ENCODE measurements around the gene HDAC8.
"Not testable (repeated sequence)": the region's sequence is repeated elsewhere in the genome, so short reads cannot be mapped to it uniquely, and the experiment has no call there.

Gene HDAC8

DNA sequence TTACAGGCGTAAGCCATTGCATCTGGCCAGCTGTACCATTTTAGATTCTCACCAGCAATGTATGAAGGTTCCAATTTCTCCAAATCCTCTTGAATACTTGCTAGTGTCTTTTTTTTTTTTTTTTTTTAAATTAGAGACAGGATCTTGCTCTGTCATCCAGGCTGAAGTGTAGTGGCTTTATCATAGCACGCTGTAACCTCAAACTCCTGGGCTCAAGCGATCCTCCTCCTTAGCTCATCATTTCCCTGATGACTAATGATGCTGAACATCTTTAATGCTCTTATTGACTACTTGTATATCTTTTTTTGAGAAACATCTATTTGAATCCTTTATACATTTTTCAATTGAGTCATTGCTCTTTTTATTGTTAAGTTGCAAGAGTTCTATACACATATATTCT, 40.3 kb downstream of the HDAC8 start:
- DNase-seq (ENCODE audit: low read depth), result no peak

GRCh38 chrX:72526534-72527508, 45.8 kb downstream of the HDAC8 start:
- no peak for DNase-seq (ENCODE audit: low read depth)

DNA sequence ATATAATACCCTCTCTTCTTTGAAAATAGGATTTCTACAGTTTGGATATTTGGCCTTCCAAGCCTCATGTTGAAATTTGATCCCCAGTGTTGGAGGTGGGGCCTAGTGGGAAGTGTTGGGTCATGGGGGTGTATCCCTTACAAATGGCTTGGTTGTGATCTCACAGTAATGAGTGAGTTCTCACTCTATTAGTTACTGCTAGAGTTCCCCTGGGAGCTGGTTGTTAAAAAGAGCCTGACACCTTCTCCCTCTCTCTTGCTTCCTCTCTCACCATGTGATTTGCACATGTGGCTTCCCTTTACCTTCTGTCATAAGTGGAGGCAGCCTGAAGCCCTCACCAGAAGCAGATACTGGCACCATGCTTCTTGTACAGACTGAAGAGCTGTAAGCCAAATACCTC, 73.9 kb downstream of the HDAC8 start:
- no peak for DNase-seq (ENCODE audit: low read depth)

GRCh38 chrX:72495046-72495445, 77.6 kb downstream of the HDAC8 start:
- DNase-seq (ENCODE audit: low read depth), result no peak

- no peak for DNase-seq (ENCODE audit: low read depth)
Observed at GRCh38 chrX:72492499-72492898, 80.1 kb downstream of the HDAC8 start.

DNA sequence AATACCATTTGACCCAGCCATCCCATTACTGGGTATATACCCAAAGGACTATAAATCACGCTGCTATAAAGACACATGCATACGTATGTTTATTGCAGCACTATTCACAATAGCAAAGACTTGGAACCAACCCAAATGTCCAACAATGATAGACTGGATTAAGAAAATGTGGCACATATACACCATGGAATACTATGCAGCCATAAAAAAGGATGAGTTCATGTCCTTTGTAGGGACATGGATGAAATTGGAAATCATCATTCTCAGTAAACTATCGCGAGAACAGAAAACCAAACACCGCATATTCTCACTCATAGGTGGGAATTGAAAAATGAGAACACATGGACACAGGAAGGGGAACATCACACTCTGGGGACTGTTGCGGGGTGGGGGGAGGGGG, 82.4 kb downstream of the HDAC8 start:
- DNase-seq (ENCODE audit: low read depth), result not testable (repeated sequence)

GRCh38 chrX:72487661-72488060, 85.0 kb downstream of the HDAC8 start:
- DNase-seq (ENCODE audit: low read depth), result no peak

DNA sequence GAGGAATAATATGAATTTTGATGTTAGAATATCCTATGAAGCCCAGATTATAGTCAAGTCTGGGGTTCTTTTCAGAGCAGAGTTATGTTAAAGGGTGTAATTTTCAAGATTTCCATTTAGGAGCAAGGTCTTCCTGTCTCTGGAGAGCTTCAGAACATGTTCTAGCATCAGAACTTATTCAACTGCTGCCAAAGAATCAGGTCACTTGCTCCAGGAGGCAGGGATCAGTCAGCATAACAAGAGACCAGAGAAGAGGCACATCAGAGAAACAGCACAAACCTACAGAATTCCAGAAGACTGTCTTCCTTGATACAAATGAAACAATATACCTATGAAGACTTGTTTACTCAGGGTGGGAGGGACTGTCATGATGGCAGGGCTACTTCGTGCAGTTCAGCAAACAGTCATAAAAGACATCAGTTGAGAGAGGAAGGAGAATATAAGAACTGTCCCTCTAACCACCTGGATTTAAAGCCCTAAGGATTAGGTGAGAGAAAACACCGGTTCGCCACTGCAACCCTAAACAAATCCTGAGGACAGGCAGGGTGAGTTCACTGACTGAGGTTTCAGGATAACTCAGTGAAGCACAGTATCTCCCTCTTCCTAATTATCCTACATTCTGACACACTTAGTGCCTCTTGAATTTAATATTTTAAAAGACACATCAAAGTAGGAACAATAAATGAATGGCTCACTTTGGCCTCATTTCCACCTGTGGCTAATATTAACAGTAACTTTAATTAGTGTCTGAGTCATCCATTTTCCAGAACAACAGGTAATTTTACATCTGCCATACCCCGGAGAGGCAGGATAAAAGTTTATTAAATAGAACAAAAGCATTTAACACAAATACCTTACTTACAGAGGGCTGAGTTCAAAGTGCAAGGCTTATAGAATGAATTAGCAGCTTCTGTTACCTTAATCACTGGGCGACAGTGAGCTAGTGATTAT, 93.0 kb downstream of the HDAC8 start:
- no peak for DNase-seq (ENCODE audit: low read depth)

- no peak for DNase-seq (ENCODE audit: low read depth)
Observed at GRCh38 chrX:72478853-72479252, 93.8 kb downstream of the HDAC8 start.

GRCh38 chrX:72478351-72478750, 94.3 kb downstream of the HDAC8 start:
- DNase-seq (ENCODE audit: low read depth), result no peak

- no peak for DNase-seq (ENCODE audit: low read depth)
Observed at GRCh38 chrX:72477781-72478181, 94.9 kb downstream of the HDAC8 start.

DNA sequence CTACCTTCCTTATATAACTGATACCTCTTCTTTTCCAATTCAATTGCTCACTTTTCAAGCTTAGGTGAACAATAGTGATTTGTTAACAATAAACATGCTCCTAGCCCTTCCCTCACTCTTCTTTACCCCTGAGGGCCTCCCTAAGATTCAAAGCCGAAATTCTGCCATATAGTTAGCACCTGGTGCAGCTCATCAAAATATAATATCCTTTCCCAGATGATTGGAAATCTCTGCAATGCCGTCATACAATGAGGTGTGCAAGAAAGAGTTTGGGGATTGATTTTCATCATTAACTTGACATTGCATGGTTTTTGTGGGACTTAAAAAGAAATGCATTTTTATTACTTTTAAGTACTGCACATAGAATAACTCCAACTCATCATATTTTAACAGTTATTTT, 95.3 kb downstream of the HDAC8 start:
- no peak for DNase-seq (ENCODE audit: low read depth)

GRCh38 chrX:72475952-72476668, 96.5 kb downstream of the HDAC8 start:
- no peak for DNase-seq (ENCODE audit: low read depth)

DNA sequence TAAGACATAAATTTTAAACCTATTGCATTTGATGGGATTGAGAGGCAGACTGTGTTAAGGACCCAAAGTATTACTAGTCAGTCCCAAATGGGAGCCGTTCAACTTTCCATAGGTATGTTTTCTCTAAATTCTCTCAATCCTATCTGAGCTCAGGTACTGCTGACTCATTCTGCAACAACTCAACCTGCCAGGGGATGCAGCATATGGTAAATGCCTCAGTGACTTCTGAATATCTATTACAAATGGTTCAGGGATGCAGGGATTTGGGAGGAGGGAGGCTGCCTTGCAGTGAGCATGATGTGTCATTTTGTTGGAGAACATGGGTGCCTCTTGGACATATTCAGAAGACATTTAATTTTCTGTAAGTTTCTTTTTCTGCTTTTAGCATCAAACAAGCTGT, 97.3 kb downstream of the HDAC8 start:
- DNase-seq (ENCODE audit: low read depth), result no peak

- DNase-seq (ENCODE audit: low read depth), result no peak
Observed at GRCh38 chrX:72470532-72471223, 102.0 kb downstream of the HDAC8 start.

DNA sequence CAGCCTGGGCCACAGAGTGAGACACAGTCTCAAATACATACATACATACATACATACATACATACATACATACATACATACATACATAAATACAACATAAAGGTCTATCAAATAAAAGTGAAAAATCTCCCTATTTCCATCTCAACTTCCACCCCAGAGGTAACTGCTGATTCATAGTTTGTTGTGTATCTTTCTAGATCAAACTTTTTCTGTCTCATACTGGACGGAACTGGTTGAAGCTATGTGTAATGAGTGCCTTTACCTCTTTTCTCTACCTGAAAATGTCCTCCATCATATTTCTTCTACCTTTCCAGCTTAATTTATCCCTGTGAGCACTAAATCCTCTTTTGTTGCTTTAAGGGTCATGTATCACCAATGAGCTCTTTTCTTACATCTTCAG, 102.5 kb downstream of the HDAC8 start:
- no peak for DNase-seq (ENCODE audit: low read depth)

DNA sequence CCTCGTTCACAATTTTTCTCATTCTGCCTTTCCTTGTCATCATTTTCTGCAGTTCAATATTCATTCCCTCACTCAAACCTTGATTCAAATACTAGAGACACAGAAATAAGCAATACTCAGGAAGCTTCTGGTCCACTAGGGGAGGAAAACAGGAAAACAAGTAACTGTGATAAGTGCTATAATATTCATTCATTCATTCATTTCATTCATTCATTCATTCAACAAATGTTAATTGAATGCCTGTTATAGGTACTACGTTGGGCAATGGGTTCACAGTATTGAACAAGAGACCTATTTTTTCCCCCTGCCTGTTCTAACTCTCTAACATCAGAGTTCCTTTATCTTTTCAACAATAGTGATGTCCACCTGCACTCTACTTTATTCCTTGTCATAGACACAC, 104.0 kb downstream of the HDAC8 start:
- DNase-seq (ENCODE audit: low read depth), result no peak

DNA sequence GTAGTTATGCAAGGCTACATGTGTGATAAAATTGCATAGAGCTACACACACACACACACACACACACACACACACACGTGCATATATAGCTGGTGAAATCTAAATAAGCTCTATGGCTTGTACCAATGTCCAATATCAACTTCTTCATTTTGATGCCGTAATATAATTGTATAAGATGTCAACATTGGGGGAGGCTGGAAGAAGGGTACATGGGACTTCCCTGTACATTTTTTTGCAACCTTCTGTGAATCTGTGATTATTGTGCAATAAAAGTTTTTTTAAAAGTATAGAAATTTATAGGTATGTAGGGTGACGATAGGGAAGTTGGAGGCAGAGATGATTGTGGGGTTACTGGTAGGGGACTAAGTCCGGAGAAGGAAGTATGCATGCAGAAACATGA, 105.5 kb downstream of the HDAC8 start:
- no peak for DNase-seq (ENCODE audit: low read depth)

- DNase-seq (ENCODE audit: low read depth), result no peak
Observed at GRCh38 chrX:72466493-72466892, 106.2 kb downstream of the HDAC8 start.

DNA sequence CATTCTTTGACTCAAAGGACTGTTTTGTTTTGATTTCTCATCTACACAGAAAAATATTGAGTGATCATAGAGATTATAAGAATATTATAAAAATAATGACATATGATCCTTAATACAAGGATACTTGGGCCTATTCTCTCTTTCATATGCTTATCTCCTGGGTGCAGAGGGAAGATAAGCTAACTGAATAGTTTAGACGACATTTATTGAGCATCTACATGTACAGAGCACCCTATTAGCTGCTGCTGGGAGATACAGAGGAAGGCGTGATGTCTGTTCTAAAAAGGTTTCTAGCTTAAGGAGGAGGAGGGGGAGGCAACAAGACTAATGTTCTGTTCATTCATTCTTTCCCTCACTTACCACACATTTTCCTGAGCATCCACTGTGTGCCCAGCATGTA, 106.8 kb downstream of the HDAC8 start:
- no peak for DNase-seq (ENCODE audit: low read depth)

DNA sequence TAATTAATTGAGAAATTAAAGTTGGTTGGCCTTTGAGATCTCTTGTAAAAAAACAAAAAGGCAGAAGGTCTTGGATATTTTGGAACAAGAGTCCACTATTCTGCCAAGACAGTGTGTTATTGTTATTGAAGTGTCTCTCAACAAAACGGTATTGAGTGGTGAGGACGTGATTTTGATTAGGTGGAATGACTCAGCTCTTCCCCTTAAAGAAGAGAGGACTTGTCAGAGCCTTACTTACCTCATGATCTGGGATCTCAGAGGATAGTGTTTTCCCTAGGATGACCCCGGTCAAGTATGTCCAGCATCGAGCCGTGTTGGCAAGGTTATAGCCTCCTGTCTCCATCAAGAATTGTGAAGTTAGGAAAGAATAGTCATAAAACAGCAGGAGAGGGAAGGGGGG, 110.9 kb downstream of the HDAC8 start:
- DNase-seq (ENCODE audit: low read depth), result no peak

DNA sequence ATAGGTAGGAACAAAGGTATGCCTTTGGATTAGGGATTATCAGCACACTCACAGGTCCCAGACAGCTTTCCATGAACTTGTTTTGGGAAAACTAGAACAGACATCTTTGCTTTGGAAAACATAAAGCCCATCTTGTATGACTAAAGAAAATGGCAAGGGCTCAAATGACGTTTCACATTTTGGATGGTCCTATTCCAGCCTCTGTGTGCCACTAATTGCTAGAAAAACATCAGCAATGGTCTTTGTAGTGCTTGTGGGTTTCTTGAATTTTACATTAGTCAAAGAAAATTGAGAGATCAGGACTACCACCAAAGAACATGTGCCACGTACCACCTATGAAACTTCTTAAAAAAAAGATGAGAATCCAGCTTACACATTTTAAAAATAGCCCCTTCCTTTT, 111.4 kb downstream of the HDAC8 start:
- DNase-seq (ENCODE audit: low read depth), result no peak
